Naive B cell (primary cell): ENCODE data around the gene PARP15. TPM values are rescaled to one million over a fixed set of nuclear protein-coding genes. Genes with fewer than 3 reads are reported as not detected.
"Not testable (repeated sequence)": the region's sequence is repeated elsewhere in the genome, so short reads cannot be mapped to it uniquely, and the experiment has no call there.

Source experiments
- ATAC-seq, 2 donors: fragments of 150-1000 bp; cut with Tn5 transposase; 2 replicates each; pipeline ENCODE4 v1.10.0; 2021; ENCODE audit warnings: low read depth in 2 of 2, mild to moderate bottlenecking in 2 of 2, moderate library complexity in 2 of 2
- DNase-seq: peaks from one replicate; pipeline ENCODE4 v3.0.0; 2022
- H3K27ac Mint-ChIP-seq, 6 donors: one replicate each; pipeline ENCODE4 v1.8.0; 2020 to 2022; ENCODE audit warnings: mild to moderate bottlenecking in 6 of 6, mixed read lengths in 6 of 6, moderate library complexity in 5 of 6, inconsistent platforms in 2 of 6
- H3K27me3 Mint-ChIP-seq, 3 donors: one replicate each; pipeline ENCODE4 v1.8.0; 2021 to 2022; ENCODE audit warnings: mixed read lengths in 3 of 3, mild to moderate bottlenecking in 1 of 3
- H3K36me3 Mint-ChIP-seq, 2 donors: one replicate each; pipeline ENCODE4 v1.8.0; 2020 to 2022; ENCODE audit warnings: mixed read lengths in 2 of 2, inconsistent platforms in 1 of 2, mild to moderate bottlenecking in 1 of 2
- H3K4me1 Mint-ChIP-seq, 3 donors: one replicate each; pipeline ENCODE4 v1.8.0; 2020 to 2022; ENCODE audit warnings: mixed read lengths in 3 of 3, inconsistent platforms in 1 of 3, mild to moderate bottlenecking in 1 of 3, moderate library complexity in 1 of 3
- H3K4me3 Mint-ChIP-seq, 8 donors: one replicate each; pipeline ENCODE4 v1.8.0; 2020 to 2022; ENCODE audit warnings: mild to moderate bottlenecking in 8 of 8, mixed read lengths in 8 of 8, moderate library complexity in 8 of 8, inconsistent platforms in 2 of 8
- H3K9me3 Mint-ChIP-seq, 7 donors: one replicate each; pipeline ENCODE4 v1.8.0; 2020 to 2022; ENCODE audit warnings: mixed read lengths in 7 of 7, mild to moderate bottlenecking in 5 of 7, inconsistent platforms in 2 of 7, moderate library complexity in 1 of 7
- polyA plus RNA-seq, 6 donors: library from polyadenylated mRNA; unstranded; fragments of 300-500 nt; fragmentation: Illumina TruSeq; gene quantifications; one replicate each; pipeline ENCODE4 v1.2.3, GENCODE V29; 2021; ENCODE audit warnings: low read depth in 6 of 6

PARP15 gene
- polyA plus RNA-seq, 6 donors from 2014 or later = 10.9 to 24.4 (median 17.8) TPM

- Mint-ChIP-seq H3K4me1 (peaks cover 7 to 16% (median 11%) of the 10 kb centered on the region in 3 donors), H3K9me3 (no peaks in the 10 kb centered on the region), H3K27me3 (no peaks in the 10 kb centered on the region), H3K27ac (no peak overlapping the region), H3K36me3 (peaks cover 9 to 37% of the 10 kb centered on the region in 2 donors), H3K4me3 (no peak overlapping the region)
- no peak for ATAC-seq
- no peak for DNase-seq
These were observed 58.3 kb downstream of the PARP15 start for GRCh38 chr3:122635789-122636188.

- no peaks in the 10 kb centered on the region for H3K9me3 Mint-ChIP-seq
- ATAC-seq (no peak), DNase-seq (no peak)
- peaks cover 7 to 16% (median 11%) of the 10 kb centered on the region in 3 donors for H3K4me1 Mint-ChIP-seq
- peaks cover 9 to 42% of the 10 kb centered on the region in 2 donors for H3K36me3 Mint-ChIP-seq
- no peaks in the 10 kb centered on the region for H3K27me3 Mint-ChIP-seq
- H3K4me3 Mint-ChIP-seq = no peak overlapping the region
- H3K27ac Mint-ChIP-seq = peak overlapping the region in 3 of 6 donors; percentile 11 to 49 (median 33)
These were observed 59.2 kb downstream of the PARP15 start for GRCh38 chr3:122636697-122637096.

GRCh38 chr3:122640437-122640999 lies 63.1 kb downstream of the PARP15 start:
- peaks cover 4 to 13% (median 10%) of the 10 kb centered on the region in 3 donors for H3K4me1 Mint-ChIP-seq
- ATAC-seq (no peak), DNase-seq (no peak)
- peaks cover 0 to 30% of the 10 kb centered on the region in 2 donors for H3K36me3 Mint-ChIP-seq
- no peaks in the 10 kb centered on the region for H3K27me3 Mint-ChIP-seq
- H3K27ac Mint-ChIP-seq = peak overlapping the region in 4 of 6 donors; percentile 2 to 85 (median 66)
- H3K4me3 Mint-ChIP-seq = no peak overlapping the region
- H3K9me3 Mint-ChIP-seq = no peaks in the 10 kb centered on the region

GRCh38 chr3:122642935-122643334 lies 65.5 kb downstream of the PARP15 start:
- Mint-ChIP-seq H3K4me1 (peaks cover 15 to 32% (median 27%) of the 10 kb centered on the region in 3 donors), H3K9me3 (no peaks in the 10 kb centered on the region), H3K27me3 (no peaks in the 10 kb centered on the region), H3K36me3 (peaks cover 0 to 13% of the 10 kb centered on the region in 2 donors), H3K4me3 (no peak overlapping the region), H3K27ac (peak overlapping the region in 2 of 6 donors; percentile 36 to 87)
- ATAC-seq (no peak), DNase-seq (no peak)

- no peak for ATAC-seq
These were observed 68.9 kb downstream of the PARP15 start for GRCh38 chr3:122646146-122646988.

GRCh38 chr3:122651233-122651907 lies 73.9 kb downstream of the PARP15 start:
- H3K27ac Mint-ChIP-seq, H3K9me3 Mint-ChIP-seq, ATAC-seq, H3K4me3 Mint-ChIP-seq, H3K27me3 Mint-ChIP-seq, DNase-seq, H3K36me3 Mint-ChIP-seq: not testable (repeated sequence)
- H3K4me1 Mint-ChIP-seq = peaks cover 6 to 17% (median 11%) of the 10 kb centered on the region in 3 donors

More at GRCh38 chr3:122646146-122646988, 68.9 kb downstream of the PARP15 start:
- no peaks in the 10 kb centered on the region for H3K9me3 Mint-ChIP-seq
- peak overlapping the region in 3 of 8 donors; percentile 12 to 86 (median 62) for H3K4me3 Mint-ChIP-seq
- H3K27me3 Mint-ChIP-seq = no peaks in the 10 kb centered on the region
- no peak for DNase-seq
- H3K27ac Mint-ChIP-seq = peak overlapping the region in 2 of 6 donors; percentile 76
- peaks cover 0 to under 1% of the 10 kb centered on the region in 2 donors for H3K36me3 Mint-ChIP-seq
- peaks cover 15 to 32% (median 23%) of the 10 kb centered on the region in 3 donors for H3K4me1 Mint-ChIP-seq

GRCh38 chr3:122651962-122652361 lies 74.5 kb downstream of the PARP15 start:
- peaks cover 3 to 11% (median 5%) of the 10 kb centered on the region in 3 donors for H3K4me1 Mint-ChIP-seq
- not testable (repeated sequence) for H3K4me3 Mint-ChIP-seq, ATAC-seq, H3K27ac Mint-ChIP-seq, H3K36me3 Mint-ChIP-seq, DNase-seq, H3K27me3 Mint-ChIP-seq, H3K9me3 Mint-ChIP-seq

- H3K27me3 Mint-ChIP-seq, H3K27ac Mint-ChIP-seq, DNase-seq, H3K9me3 Mint-ChIP-seq, ATAC-seq, H3K36me3 Mint-ChIP-seq: not testable (repeated sequence)
- Mint-ChIP-seq H3K4me3 (peak overlapping the region in 1 of 8 donors; percentile 54), H3K4me1 (peaks cover 7 to 11% (median 11%) of the 10 kb centered on the region in 3 donors)
These were observed 80.9 kb downstream of the PARP15 start for GRCh38 chr3:122658336-122658735.

GRCh38 chr3:122660297-122660974 lies 83.0 kb downstream of the PARP15 start:
- Mint-ChIP-seq H3K9me3 (peaks cover 0 to 10% (median 7%) of the 10 kb centered on the region in 7 donors), H3K4me1 (peaks cover 7 to 11% (median 9%) of the 10 kb centered on the region in 3 donors), H3K4me3 (no peak overlapping the region), H3K36me3 (peaks cover 0 to 10% of the 10 kb centered on the region in 2 donors), H3K27me3 (no peaks in the 10 kb centered on the region), H3K27ac (peak overlapping the region in 1 of 6 donors; percentile 70)
- ATAC-seq = no peak
- DNase-seq = no peak

- Mint-ChIP-seq H3K36me3 (peaks cover 0 to 10% of the 10 kb centered on the region in 2 donors), H3K27me3 (no peaks in the 10 kb centered on the region), H3K9me3 (peaks cover 0 to 10% (median 7%) of the 10 kb centered on the region in 7 donors), H3K27ac (no peak overlapping the region), H3K4me3 (peak overlapping the region in 1 of 8 donors; percentile 45), H3K4me1 (peaks cover 7 to 11% (median 7%) of the 10 kb centered on the region in 3 donors)
- ATAC-seq (no peak), DNase-seq (no peak)
These were observed 84.2 kb downstream of the PARP15 start for GRCh38 chr3:122661633-122662032.

- Mint-ChIP-seq H3K4me1 (peaks cover 7 to 11% (median 7%) of the 10 kb centered on the region in 3 donors), H3K9me3 (peaks cover 0 to 10% (median 7%) of the 10 kb centered on the region in 7 donors), H3K27me3 (no peaks in the 10 kb centered on the region), H3K36me3 (peaks cover 0 to 10% of the 10 kb centered on the region in 2 donors), H3K4me3 (no peak overlapping the region), H3K27ac (no peak overlapping the region)
- ATAC-seq (no peak), DNase-seq (no peak)
These were observed 85.1 kb downstream of the PARP15 start for GRCh38 chr3:122662505-122662904.

- no peak for DNase-seq
- Mint-ChIP-seq H3K4me3 (no peak overlapping the region), H3K36me3 (peaks cover 0 to 10% of the 10 kb centered on the region in 2 donors), H3K27ac (no peak overlapping the region), H3K4me1 (peaks cover 0 to 4% (median 0%) of the 10 kb centered on the region in 3 donors), H3K27me3 (no peaks in the 10 kb centered on the region), H3K9me3 (peaks cover 0 to 10% (median 8%) of the 10 kb centered on the region in 7 donors)
- ATAC-seq = no peak
These were observed 87.9 kb downstream of the PARP15 start for GRCh38 chr3:122665226-122665786.
